Measurements from ENCODE around the gene PITX3. TPM values are rescaled to one million over a fixed set of nuclear protein-coding genes. Genes with fewer than 3 reads are reported as not detected.
A peak's percentile ranks its signal among the peaks of the same experiment; 100 is the strongest.
"Not testable (repeated sequence)": the region's sequence is repeated elsewhere in the genome, so short reads cannot be mapped to it uniquely, and the experiment has no call there.

PITX3 gene
- total and polyA plus RNA-seq, 2 donors = 0.02 to 0.05 TPM

- 69% methylated on average over 8 of the region's 8 CpGs for WGBS
Measured at GRCh38 chr10:102226542-102226870, 14.8 kb downstream of the PITX3 start.

GRCh38 chr10:102225646-102226541 lies 15.4 kb downstream of the PITX3 start, which contains the start of gene ELOVL3:
TSS of gene ELOVL3 (plus strand) at chr10:102226299. CDS start at chr10:102226549, 250 bp downstream.
- H3K36me3 ChIP-seq (ENCODE audit: control insufficient read depth in 2 of 2, insufficient read depth in 2 of 2, low read length in 1 of 2) = no peaks in the 10 kb centered on the region
- peaks cover 0 to 17% of the 10 kb centered on the region in 2 donors for H3K9me3 ChIP-seq (ENCODE audit: control insufficient read depth in 2 of 2, insufficient read depth in 1 of 2, low read length in 1 of 2)
- H3K27me3 ChIP-seq (ENCODE audit: control insufficient read depth in 2 of 2, insufficient read depth in 1 of 2, low read length in 1 of 2) = peaks cover 41 to 75% of the 10 kb centered on the region in 2 donors
- 9% methylated on average over 47 of the region's 47 CpGs for WGBS
- H3K4me3 ChIP-seq (ENCODE audit: low read length in 2 of 2) = peak within 1 kb of the TSS in 1 of 2 donors; percentile 4
- no peak within 1 kb of the TSS for H3K27ac ChIP-seq (ENCODE audit: low read depth in 1 of 2, low read length in 1 of 2)
- peaks cover 12 to 20% of the 10 kb centered on the region in 2 donors for H3K4me1 ChIP-seq (ENCODE audit: control insufficient read depth in 2 of 2, insufficient read depth in 2 of 2, low read length in 2 of 2)
- DNase-seq (ENCODE audit: low read depth in 6 of 9, low spot score in 9 of 9) = peak; percentile 53 to 91 (median 78)

More at GRCh38 chr10:102226542-102226870, 14.8 kb downstream of the PITX3 start:
- Histone ChIP-seq H3K27me3 (ENCODE audit: control insufficient read depth in 2 of 2, insufficient read depth in 1 of 2, low read length in 1 of 2) (peaks cover 47 to 79% of the 10 kb centered on the region in 2 donors), H3K4me3 (ENCODE audit: low read length in 2 of 2) (no peak overlapping the region), H3K36me3 (ENCODE audit: control insufficient read depth in 2 of 2, insufficient read depth in 2 of 2, low read length in 1 of 2) (no peaks in the 10 kb centered on the region), H3K4me1 (ENCODE audit: control insufficient read depth in 2 of 2, insufficient read depth in 2 of 2, low read length in 2 of 2) (peaks cover 16 to 26% of the 10 kb centered on the region in 2 donors), H3K9me3 (ENCODE audit: control insufficient read depth in 2 of 2, insufficient read depth in 1 of 2, low read length in 1 of 2) (peaks cover 0 to 17% of the 10 kb centered on the region in 2 donors), H3K27ac (ENCODE audit: low read depth in 1 of 2, low read length in 1 of 2) (no peak overlapping the region)
- DNase-seq (ENCODE audit: low read depth in 6 of 9, low spot score in 9 of 9) = no peak

- no peak for DNase-seq (ENCODE audit: low read depth in 6 of 9, low spot score in 9 of 9)
Measured at GRCh38 chr10:102222797-102223196, 18.5 kb downstream of the PITX3 start.

GRCh38 chr10:102220612-102221011 lies 20.7 kb downstream of the PITX3 start:
- Histone ChIP-seq H3K27ac (ENCODE audit: low read depth in 1 of 2, low read length in 1 of 2) (no peak overlapping the region), H3K36me3 (ENCODE audit: control insufficient read depth in 2 of 2, insufficient read depth in 2 of 2, low read length in 1 of 2) (no peaks in the 10 kb centered on the region), H3K9me3 (ENCODE audit: control insufficient read depth in 2 of 2, insufficient read depth in 1 of 2, low read length in 1 of 2) (no peaks in the 10 kb centered on the region), H3K4me1 (ENCODE audit: control insufficient read depth in 2 of 2, insufficient read depth in 2 of 2, low read length in 2 of 2) (peaks cover 0 to under 1% of the 10 kb centered on the region in 2 donors), H3K27me3 (ENCODE audit: control insufficient read depth in 2 of 2, insufficient read depth in 1 of 2, low read length in 1 of 2) (peaks cover 6 to 23% of the 10 kb centered on the region in 2 donors), H3K4me3 (ENCODE audit: low read length in 2 of 2) (no peak overlapping the region)
- no peak for DNase-seq (ENCODE audit: low read depth in 6 of 9, low spot score in 9 of 9)

More at GRCh38 chr10:102222797-102223196, 18.5 kb downstream of the PITX3 start:
- Histone ChIP-seq H3K27ac (ENCODE audit: low read depth in 1 of 2, low read length in 1 of 2) (no peak overlapping the region), H3K4me3 (ENCODE audit: low read length in 2 of 2) (no peak overlapping the region), H3K27me3 (ENCODE audit: control insufficient read depth in 2 of 2, insufficient read depth in 1 of 2, low read length in 1 of 2) (peaks cover 20 to 44% of the 10 kb centered on the region in 2 donors), H3K36me3 (ENCODE audit: control insufficient read depth in 2 of 2, insufficient read depth in 2 of 2, low read length in 1 of 2) (no peaks in the 10 kb centered on the region), H3K9me3 (ENCODE audit: control insufficient read depth in 2 of 2, insufficient read depth in 1 of 2, low read length in 1 of 2) (peaks cover 0 to 9% of the 10 kb centered on the region in 2 donors), H3K4me1 (ENCODE audit: control insufficient read depth in 2 of 2, insufficient read depth in 2 of 2, low read length in 2 of 2) (peaks cover 7 to 10% of the 10 kb centered on the region in 2 donors)
- 95% methylated on average over 5 of the region's 5 CpGs for WGBS

- H3K4me3 ChIP-seq (ENCODE audit: low read length in 2 of 2) = no peak overlapping the region
- no peaks in the 10 kb centered on the region for H3K9me3 ChIP-seq (ENCODE audit: control insufficient read depth in 2 of 2, insufficient read depth in 1 of 2, low read length in 1 of 2)
- no peak for DNase-seq (ENCODE audit: low read depth in 6 of 9, low spot score in 9 of 9)
- peaks cover 2 to 17% of the 10 kb centered on the region in 2 donors for H3K27me3 ChIP-seq (ENCODE audit: control insufficient read depth in 2 of 2, insufficient read depth in 1 of 2, low read length in 1 of 2)
- no peak overlapping the region for H3K27ac ChIP-seq (ENCODE audit: low read depth in 1 of 2, low read length in 1 of 2)
- WGBS = 95% methylated on average over 5 of the region's 5 CpGs
- no peaks in the 10 kb centered on the region for H3K4me1 ChIP-seq (ENCODE audit: control insufficient read depth in 2 of 2, insufficient read depth in 2 of 2, low read length in 2 of 2)
- H3K36me3 ChIP-seq (ENCODE audit: control insufficient read depth in 2 of 2, insufficient read depth in 2 of 2, low read length in 1 of 2) = no peaks in the 10 kb centered on the region
Measured at GRCh38 chr10:102219370-102219769, 21.9 kb downstream of the PITX3 start.

- H3K36me3 ChIP-seq (ENCODE audit: control insufficient read depth in 2 of 2, insufficient read depth in 2 of 2, low read length in 1 of 2); H3K9me3 ChIP-seq (ENCODE audit: control insufficient read depth in 2 of 2, insufficient read depth in 1 of 2, low read length in 1 of 2); DNase-seq (ENCODE audit: low read depth in 6 of 9, low spot score in 9 of 9); H3K27ac ChIP-seq (ENCODE audit: low read depth in 1 of 2, low read length in 1 of 2); H3K4me1 ChIP-seq (ENCODE audit: control insufficient read depth in 2 of 2, insufficient read depth in 2 of 2, low read length in 2 of 2); H3K4me3 ChIP-seq (ENCODE audit: low read length in 2 of 2); H3K27me3 ChIP-seq (ENCODE audit: control insufficient read depth in 2 of 2, insufficient read depth in 1 of 2, low read length in 1 of 2): not testable (repeated sequence)
- WGBS = 44% methylated on average over 4 of the region's 4 CpGs
Measured at GRCh38 chr10:102213599-102213998, 27.7 kb downstream of the PITX3 start.

- WGBS = 98% methylated on average over 3 of the region's 3 CpGs
- H3K4me1 ChIP-seq (ENCODE audit: control insufficient read depth in 2 of 2, insufficient read depth in 2 of 2, low read length in 2 of 2) = no peaks in the 10 kb centered on the region
- H3K27ac ChIP-seq (ENCODE audit: low read depth in 1 of 2, low read length in 1 of 2) = no peak overlapping the region
- no peaks in the 10 kb centered on the region for H3K36me3 ChIP-seq (ENCODE audit: control insufficient read depth in 2 of 2, insufficient read depth in 2 of 2, low read length in 1 of 2)
- H3K4me3 ChIP-seq (ENCODE audit: low read length in 2 of 2) = no peak overlapping the region
- H3K27me3 ChIP-seq (ENCODE audit: control insufficient read depth in 2 of 2, insufficient read depth in 1 of 2, low read length in 1 of 2) = no peaks in the 10 kb centered on the region
- DNase-seq (ENCODE audit: low read depth in 6 of 9, low spot score in 9 of 9) = no peak
- no peaks in the 10 kb centered on the region for H3K9me3 ChIP-seq (ENCODE audit: control insufficient read depth in 2 of 2, insufficient read depth in 1 of 2, low read length in 1 of 2)
Measured at GRCh38 chr10:102211615-102212299, 29.6 kb downstream of the PITX3 start.

GRCh38 chr10:102208311-102209035 lies 32.8 kb downstream of the PITX3 start:
- no peak overlapping the region for H3K4me3 ChIP-seq (ENCODE audit: low read length in 2 of 2)
- no peaks in the 10 kb centered on the region for H3K27me3 ChIP-seq (ENCODE audit: control insufficient read depth in 2 of 2, insufficient read depth in 1 of 2, low read length in 1 of 2)
- H3K9me3 ChIP-seq (ENCODE audit: control insufficient read depth in 2 of 2, insufficient read depth in 1 of 2, low read length in 1 of 2) = peaks cover 0 to 8% of the 10 kb centered on the region in 2 donors
- DNase-seq (ENCODE audit: low read depth in 6 of 9, low spot score in 9 of 9) = no peak
- no peaks in the 10 kb centered on the region for H3K36me3 ChIP-seq (ENCODE audit: control insufficient read depth in 2 of 2, insufficient read depth in 2 of 2, low read length in 1 of 2)
- H3K27ac ChIP-seq (ENCODE audit: low read depth in 1 of 2, low read length in 1 of 2) = no peak overlapping the region
- no peaks in the 10 kb centered on the region for H3K4me1 ChIP-seq (ENCODE audit: control insufficient read depth in 2 of 2, insufficient read depth in 2 of 2, low read length in 2 of 2)
- WGBS = 91% methylated on average over 5 of the region's 5 CpGs

Measured in thymus (tissue), 11 donors.